DOHH2 (cell line): ENCODE measurements around the gene MYCBP2.

ENCODE experiments used
- H3F3A ChIP-seq: fragments of 200-600 bp; sonication (generic), shearing (Covaris generic); 2 replicates; pipeline ENCODE4 v1.6.0; 2016; ENCODE audit warnings: antibody characterized with exemption, mild to moderate bottlenecking; ENCODE audit not compliant: control insufficient read depth, insufficient read depth
- H3K27ac ChIP-seq: fragments of 200-600 bp; sonication (generic); 2 replicates; pipeline ENCODE4 v1.5.1; 2014; ENCODE audit warnings: low read depth, mild to moderate bottlenecking, low read length, moderate library complexity
- H3K27me3 ChIP-seq: fragments of 200-600 bp; sonication (generic); 2 replicates; pipeline ENCODE4 v1.6.1; 2014; ENCODE audit warnings: mild to moderate bottlenecking, low read length, mixed read lengths; ENCODE audit not compliant: control insufficient read depth
- H3K36me3 ChIP-seq: fragments of 200-600 bp; sonication (generic); 2 replicates; pipeline ENCODE4 v1.6.1; 2014; ENCODE audit warnings: mild to moderate bottlenecking, low read length, moderate library complexity, mixed read lengths; ENCODE audit not compliant: control insufficient read depth
- H3K4me1 ChIP-seq: fragments of 200-600 bp; sonication (generic); 2 replicates; pipeline ENCODE4 v1.6.1; 2014; ENCODE audit warnings: mild to moderate bottlenecking, low read length, mixed read lengths; ENCODE audit not compliant: control insufficient read depth
- H3K4me2 ChIP-seq: fragments of 200-600 bp; sonication (generic); 2 replicates; pipeline ENCODE4 v1.6.0; 2014; ENCODE audit warnings: mild to moderate bottlenecking, low read length, moderate library complexity
- H3K4me3 ChIP-seq: fragments of 200-600 bp; sonication (generic); 2 replicates; pipeline ENCODE4 v1.5.1; 2014; ENCODE audit warnings: mild to moderate bottlenecking, low read length, mixed read lengths
- H3K79me2 ChIP-seq: fragments of 200-600 bp; sonication (generic); 2 replicates; pipeline ENCODE4 v1.6.1; 2014; ENCODE audit warnings: mild to moderate bottlenecking, low read length, mixed read lengths; ENCODE audit not compliant: control insufficient read depth
- H3K9me2 ChIP-seq: fragments of 200-600 bp; sonication (generic); replicated peaks from 2 replicates; pipeline ENCODE4 v1.6.1; 2014; ENCODE audit warnings: mild to moderate bottlenecking, low read length, mixed read lengths; ENCODE audit not compliant: control insufficient read depth
- H3K9me3 ChIP-seq: fragments of 200-600 bp; sonication (generic); 2 replicates; pipeline ENCODE4 v1.6.1; 2014; ENCODE audit warnings: antibody characterized with exemption, low read length, mixed read lengths; ENCODE audit not compliant: control insufficient read depth, insufficient read depth
- H4K20me1 ChIP-seq: fragments of 200-600 bp; sonication (generic); 2 replicates; pipeline ENCODE4 v1.6.0; 2014; ENCODE audit warnings: low read depth, mild to moderate bottlenecking, antibody characterized with exemption, low read length, moderate library complexity; ENCODE audit not compliant: control insufficient read depth, insufficient read depth
- EZH2phosphoT487 ChIP-seq: fragments of 200-600 bp; sonication (generic); IDR thresholded peaks from 2 replicates; pipeline ENCODE4 v1.6.1; 2017; ENCODE audit warnings: borderline replicate concordance, mild to moderate bottlenecking, antibody characterized with exemption, low read length, moderate library complexity, mixed read lengths
- TF ChIP-seq, protein P1 (sequence below): fragments of 200-600 bp; sonication (generic); IDR thresholded peaks from one replicate; pipeline ENCODE4 v1.5.1; 2014; ENCODE audit warnings: antibody characterized with exemption, mild to moderate bottlenecking, low read depth, low read length; ENCODE audit not compliant: poor library complexity, severe bottlenecking

Gene MYCBP2

DNA sequence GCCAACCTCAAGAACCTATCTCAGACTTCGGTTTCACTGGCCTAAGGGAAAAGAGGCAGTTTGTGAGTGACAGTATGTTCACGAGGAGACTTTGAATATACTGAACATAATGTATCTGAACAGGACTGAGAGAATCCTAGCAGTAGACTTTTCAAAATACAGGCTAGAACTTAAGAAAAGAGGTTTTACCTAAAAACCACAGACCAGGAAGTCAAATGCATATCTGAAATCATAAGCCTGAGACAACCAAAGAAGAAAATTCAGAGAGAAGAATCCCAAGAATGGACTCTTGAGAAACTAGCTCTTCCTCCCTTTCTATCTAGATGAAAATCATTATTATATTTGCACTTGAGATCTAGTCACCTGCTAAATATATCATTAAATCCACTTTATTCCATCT is 17.6 kb downstream of the MYCBP2 start:
- H4K20me1 ChIP-seq: peaks cover 48% of the 10 kb centered on the region; the same call in 1 of the 2 replicates
- no peaks in the 10 kb centered on the region for H3K9me2 ChIP-seq
- no peak overlapping the region for H3K4me3 ChIP-seq
- H3K9me3 ChIP-seq: no peaks in the 10 kb centered on the region
- H3K36me3 ChIP-seq: no peaks in the 10 kb centered on the region
- H3K27ac ChIP-seq: no peak overlapping the region
- TF ChIP-seq EZH2phosphoT487: no peak
- TF ChIP-seq, protein P1, sequence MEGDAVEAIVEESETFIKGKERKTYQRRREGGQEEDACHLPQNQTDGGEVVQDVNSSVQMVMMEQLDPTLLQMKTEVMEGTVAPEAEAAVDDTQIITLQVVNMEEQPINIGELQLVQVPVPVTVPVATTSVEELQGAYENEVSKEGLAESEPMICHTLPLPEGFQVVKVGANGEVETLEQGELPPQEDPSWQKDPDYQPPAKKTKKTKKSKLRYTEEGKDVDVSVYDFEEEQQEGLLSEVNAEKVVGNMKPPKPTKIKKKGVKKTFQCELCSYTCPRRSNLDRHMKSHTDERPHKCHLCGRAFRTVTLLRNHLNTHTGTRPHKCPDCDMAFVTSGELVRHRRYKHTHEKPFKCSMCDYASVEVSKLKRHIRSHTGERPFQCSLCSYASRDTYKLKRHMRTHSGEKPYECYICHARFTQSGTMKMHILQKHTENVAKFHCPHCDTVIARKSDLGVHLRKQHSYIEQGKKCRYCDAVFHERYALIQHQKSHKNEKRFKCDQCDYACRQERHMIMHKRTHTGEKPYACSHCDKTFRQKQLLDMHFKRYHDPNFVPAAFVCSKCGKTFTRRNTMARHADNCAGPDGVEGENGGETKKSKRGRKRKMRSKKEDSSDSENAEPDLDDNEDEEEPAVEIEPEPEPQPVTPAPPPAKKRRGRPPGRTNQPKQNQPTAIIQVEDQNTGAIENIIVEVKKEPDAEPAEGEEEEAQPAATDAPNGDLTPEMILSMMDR: no peak
- H3K4me2 ChIP-seq: no peak overlapping the region
- H3F3A ChIP-seq: 0 out of 2 replicates have a peak, but pooled peaks cover 2% of the 10 kb centered on the region
- H3K27me3 ChIP-seq: no peaks in the 10 kb centered on the region
- H3K79me2 ChIP-seq: peaks cover 100% of the 10 kb centered on the region
- peaks cover 60% of the 10 kb centered on the region for H3K4me1 ChIP-seq

DNA sequence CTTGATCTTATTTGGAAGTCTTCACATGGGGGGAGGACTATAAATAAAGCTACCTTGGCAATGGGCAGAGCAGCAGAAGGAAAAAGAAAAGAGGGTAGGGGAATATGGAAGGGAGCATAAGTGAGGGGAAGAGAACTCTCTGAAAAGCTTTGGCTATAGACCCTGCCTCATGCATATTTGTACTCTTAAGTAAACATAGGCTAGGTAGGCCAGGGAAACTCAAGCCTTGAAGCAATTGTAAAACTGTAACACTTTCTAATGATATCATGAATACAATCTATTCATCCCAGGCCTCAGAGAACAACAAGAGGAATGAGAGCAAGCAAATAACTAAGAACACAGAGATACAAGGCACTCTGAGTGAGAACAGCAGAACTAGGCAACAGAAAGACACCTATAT is 20.4 kb downstream of the MYCBP2 start:
- Histone ChIP-seq H3K4me2 (peak overlapping the region; percentile 29), H3K9me2 (no peaks in the 10 kb centered on the region), H4K20me1 (peaks cover 43% of the 10 kb centered on the region), H3K9me3 (no peaks in the 10 kb centered on the region), H3K4me1 (peaks cover 74% of the 10 kb centered on the region), H3K27me3 (no peaks in the 10 kb centered on the region), H3K79me2 (peaks cover 100% of the 10 kb centered on the region), H3F3A (peaks cover 6% of the 10 kb centered on the region; the same call in 1 of the 2 replicates), H3K36me3 (no peaks in the 10 kb centered on the region), H3K4me3 (no peak overlapping the region), H3K27ac (no peak overlapping the region)
- no peak for TF ChIP-seq EZH2phosphoT487
- TF ChIP-seq, protein P1: no peak

DNA sequence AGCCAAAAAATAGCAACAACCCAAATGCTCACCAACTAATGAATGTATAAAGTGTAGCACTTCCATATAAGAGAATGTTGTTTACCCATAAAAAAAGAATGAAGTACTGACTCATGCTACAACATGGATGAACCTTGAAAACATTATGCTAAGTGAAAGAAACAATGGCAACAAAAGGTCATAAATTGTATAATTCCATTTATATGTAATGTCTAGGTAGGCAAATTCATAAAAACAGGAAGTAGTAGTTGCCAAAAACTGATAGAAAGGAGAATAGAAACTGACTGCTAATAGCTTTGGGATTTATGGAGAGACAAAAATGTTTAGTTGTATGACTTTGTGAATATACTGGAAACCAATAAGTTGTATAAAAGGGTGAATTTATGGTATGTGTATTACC is 21.6 kb downstream of the MYCBP2 start:
- Histone ChIP-seq H3F3A (peaks cover 6% of the 10 kb centered on the region; the same call in 1 of the 2 replicates), H3K9me2 (no peaks in the 10 kb centered on the region), H3K9me3 (no peaks in the 10 kb centered on the region), H3K4me3 (peak overlapping the region; percentile 29), H4K20me1 (peaks cover 43% of the 10 kb centered on the region), H3K27ac (no peak overlapping the region), H3K36me3 (no peaks in the 10 kb centered on the region), H3K27me3 (no peaks in the 10 kb centered on the region), H3K4me2 (peak overlapping the region; percentile 50), H3K79me2 (peaks cover 100% of the 10 kb centered on the region), H3K4me1 (peaks cover 76% of the 10 kb centered on the region)
- TF ChIP-seq EZH2phosphoT487: no peak
- TF ChIP-seq, protein P1: no peak
